Epithelial cell of esophagus (primary cell): ENCODE results near the gene CDC45.
A peak's percentile ranks its signal among the peaks of the same experiment; 100 is the strongest.

Source experiments
- DNase-seq: peaks from one replicate; pipeline ENCODE4 v3.0.0; 2010; ENCODE audit warnings: low read depth
- H3K4me3 ChIP-seq: 2 replicates; pipeline ENCODE4 v1.5.1; 2011; ENCODE audit warnings: mild to moderate bottlenecking, low read length, control low read depth
- TF ChIP-seq, protein P1 (sequence below): IDR thresholded peaks from 2 replicates; pipeline ENCODE4 v1.5.1; 2011; ENCODE audit warnings: low read depth, mild to moderate bottlenecking, low read length, control low read depth, inconsistent platforms; ENCODE audit not compliant: insufficient read depth; ENCODE audit errors: missing control alignments

Gene CDC45

DNA sequence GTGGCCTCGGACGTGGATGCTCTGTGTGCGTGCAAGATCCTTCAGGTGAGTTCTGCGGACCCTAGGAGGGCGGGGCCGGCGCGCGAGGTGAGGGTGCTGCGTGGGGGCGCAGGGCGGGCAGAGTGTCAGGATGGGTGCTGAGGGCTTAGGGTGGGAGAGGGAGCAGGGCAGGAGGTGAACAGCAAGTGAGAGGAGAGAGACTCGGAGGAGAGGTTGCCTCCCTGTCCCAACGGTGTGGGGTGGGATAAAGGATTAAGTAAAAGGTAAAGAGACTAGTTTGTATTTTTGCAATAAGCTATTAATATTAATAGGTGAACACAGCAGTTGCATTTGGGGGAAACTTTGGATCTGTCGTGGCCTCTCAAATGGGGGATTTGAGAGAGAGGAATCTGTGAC, 451 bp downstream of the CDC45 start:
- DNase-seq, result no peak
- peak overlapping the region; percentile 87 for H3K4me3 ChIP-seq
- TF ChIP-seq, protein P1, sequence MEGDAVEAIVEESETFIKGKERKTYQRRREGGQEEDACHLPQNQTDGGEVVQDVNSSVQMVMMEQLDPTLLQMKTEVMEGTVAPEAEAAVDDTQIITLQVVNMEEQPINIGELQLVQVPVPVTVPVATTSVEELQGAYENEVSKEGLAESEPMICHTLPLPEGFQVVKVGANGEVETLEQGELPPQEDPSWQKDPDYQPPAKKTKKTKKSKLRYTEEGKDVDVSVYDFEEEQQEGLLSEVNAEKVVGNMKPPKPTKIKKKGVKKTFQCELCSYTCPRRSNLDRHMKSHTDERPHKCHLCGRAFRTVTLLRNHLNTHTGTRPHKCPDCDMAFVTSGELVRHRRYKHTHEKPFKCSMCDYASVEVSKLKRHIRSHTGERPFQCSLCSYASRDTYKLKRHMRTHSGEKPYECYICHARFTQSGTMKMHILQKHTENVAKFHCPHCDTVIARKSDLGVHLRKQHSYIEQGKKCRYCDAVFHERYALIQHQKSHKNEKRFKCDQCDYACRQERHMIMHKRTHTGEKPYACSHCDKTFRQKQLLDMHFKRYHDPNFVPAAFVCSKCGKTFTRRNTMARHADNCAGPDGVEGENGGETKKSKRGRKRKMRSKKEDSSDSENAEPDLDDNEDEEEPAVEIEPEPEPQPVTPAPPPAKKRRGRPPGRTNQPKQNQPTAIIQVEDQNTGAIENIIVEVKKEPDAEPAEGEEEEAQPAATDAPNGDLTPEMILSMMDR, result no peak

DNA sequence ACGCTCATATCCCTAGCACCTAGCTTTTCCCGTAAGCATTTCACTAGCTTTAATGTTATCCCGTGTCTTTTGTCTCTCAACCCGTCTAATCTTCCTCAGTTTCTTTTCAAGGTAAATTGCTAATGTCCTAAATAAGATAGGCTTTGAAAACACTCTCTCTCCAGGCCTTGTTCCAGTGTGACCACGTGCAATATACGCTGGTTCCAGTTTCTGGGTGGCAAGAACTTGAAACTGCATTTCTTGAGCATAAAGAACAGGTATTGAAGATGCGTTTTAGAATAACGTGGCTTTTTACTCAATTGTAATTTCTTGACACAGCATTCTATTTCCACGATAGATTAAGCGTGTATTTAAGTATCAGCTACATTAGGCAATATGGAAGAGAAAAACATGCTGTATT, 1.1 kb downstream of the CDC45 start:
- H3K4me3 ChIP-seq, result peak overlapping the region; percentile 87
- TF ChIP-seq, protein P1, result no peak

DNA sequence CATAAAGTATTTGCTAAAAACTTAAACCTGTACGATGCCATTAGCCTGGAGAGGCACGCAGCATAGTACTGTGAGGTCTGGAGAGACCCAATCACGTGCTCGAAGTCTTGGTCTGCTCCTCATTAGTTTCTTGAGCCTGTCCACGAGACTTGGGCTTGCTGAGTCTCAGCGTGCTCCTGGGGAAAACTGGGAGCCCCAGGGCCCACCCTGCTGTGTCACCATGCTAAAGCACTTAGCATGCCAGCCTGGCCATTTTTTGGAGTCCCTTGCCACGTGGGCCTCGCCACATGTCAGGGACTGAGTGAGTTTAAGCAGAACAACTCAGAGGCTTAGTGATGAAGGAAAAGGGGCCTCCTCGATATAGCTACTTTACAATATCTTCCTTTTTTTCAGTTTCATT, 2.6 kb downstream of the CDC45 start:
- DNase-seq, result no peak
- TF ChIP-seq, protein P1, result no peak

More for the DNA sequence above, 1.1 kb downstream of the CDC45 start:
- no peak for DNase-seq

DNA sequence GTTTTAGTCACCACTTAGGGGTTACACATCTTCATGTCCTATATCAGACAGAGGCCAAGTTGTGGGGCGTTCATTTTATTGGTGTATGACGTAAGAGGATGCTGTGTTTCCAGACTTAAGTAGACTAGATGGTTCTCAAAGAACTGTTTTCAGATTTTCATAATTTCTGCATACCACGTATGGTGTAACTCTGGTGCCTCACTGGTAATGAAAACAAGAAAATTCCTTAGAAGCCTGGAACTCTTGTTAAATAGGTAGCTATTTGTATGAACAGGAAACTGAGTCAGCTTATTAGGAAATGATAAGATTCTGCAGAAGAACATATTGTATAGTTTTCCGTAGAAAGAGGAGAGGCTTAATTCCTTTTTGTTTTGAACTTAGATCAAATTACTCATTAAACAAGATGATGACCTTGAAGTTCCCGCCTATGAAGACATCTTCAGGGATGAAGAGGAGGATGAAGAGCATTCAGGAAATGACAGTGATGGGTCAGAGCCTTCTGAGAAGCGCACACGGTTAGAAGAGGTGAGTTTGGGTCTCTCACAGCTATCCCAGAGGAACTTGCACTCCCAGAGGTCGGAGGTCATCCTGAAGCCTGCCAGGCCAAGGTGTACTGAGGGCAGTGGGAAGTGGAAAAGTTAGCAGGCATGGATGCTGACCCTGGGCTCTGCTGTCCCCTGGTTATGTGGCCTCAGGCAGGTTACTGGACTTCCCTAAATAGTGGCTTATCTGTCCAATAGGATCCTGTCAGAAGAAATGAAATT, 3.9 kb downstream of the CDC45 start:
- peak; percentile 62 for DNase-seq
- TF ChIP-seq, protein P1, result no peak
- H3K4me3 ChIP-seq, result no peak overlapping the region

More for the DNA sequence above, 2.6 kb downstream of the CDC45 start:
- no peak overlapping the region for H3K4me3 ChIP-seq

DNA sequence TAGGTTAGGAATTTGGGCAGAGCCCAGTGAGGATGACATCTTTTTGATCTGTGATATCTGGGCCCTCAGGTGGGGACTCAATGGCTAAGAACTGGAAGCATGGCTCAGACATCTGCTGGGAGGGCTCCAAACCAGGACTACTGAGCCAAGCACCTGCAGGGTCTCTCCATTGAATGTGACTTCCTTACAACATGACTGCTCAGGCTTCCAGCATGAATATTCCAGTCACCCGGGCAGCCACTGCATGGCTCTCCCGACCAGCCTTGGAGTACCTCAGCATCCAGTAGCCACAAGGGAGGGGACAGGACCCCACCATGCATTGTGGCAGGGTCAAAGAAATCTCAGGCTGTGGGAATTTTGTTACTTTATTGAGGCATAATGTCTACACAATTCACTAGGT, 8.6 kb downstream of the CDC45 start:
- no peak for DNase-seq
- H3K4me3 ChIP-seq, result no peak overlapping the region
- TF ChIP-seq, protein P1, result no peak

DNA sequence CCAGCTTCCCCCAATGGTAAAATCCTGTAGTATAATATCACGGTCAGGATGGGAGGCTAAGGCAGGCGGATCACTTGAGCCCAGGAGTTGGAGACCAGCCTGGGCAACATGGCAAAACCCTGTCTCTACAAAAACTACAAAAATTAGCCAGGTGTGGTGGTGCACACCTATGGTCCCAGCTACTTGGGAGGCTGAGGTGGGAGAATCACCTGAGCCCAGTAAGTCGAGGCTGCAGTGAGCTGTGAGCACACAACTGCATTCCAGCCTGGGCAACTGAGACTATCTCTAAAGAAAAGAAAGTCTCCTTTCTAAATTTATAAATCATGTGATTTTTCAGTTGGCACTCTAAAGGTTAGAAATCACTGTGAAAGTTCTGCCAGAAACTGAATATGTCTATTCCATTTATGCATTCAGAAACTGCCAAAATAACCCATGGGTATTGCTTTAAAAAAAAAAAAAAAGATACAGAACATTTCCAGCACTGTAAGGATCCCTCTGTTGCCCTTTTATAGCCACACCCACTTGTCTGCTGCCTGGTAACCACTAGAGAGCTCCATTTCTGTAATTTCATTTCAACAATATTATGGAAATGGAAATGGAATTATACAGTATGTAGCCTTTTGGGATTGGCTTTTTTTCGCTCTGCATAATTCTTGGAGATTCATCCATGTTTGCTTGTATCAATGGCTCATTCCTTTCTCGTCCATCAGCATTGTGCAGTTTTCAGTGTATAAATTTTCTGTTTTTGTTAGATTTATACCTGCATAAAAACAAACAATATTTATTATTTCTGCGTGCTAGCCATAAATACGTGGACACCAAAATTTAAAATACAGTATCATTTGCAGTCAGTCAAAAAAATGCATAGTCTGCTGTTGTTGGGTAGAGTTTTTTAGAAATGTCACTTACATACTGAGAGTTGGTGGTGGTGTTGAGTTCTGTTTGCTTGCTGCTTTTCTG, 9.4 kb downstream of the CDC45 start:
- TF ChIP-seq, protein P1, result peak; percentile 45
- peak; percentile 32 for DNase-seq

More for the DNA sequence above, 9.4 kb downstream of the CDC45 start:
- no peak overlapping the region for H3K4me3 ChIP-seq
